Keratinocyte (primary cell): ENCODE data around the gene CTR9. TPM values are rescaled to one million over a fixed set of nuclear protein-coding genes. Genes with fewer than 3 reads are reported as not detected.

Experiments used
- DNase-seq: peaks from one replicate; pipeline ENCODE4 v3.0.0-alpha.2; 2011; ENCODE audit warnings: low read depth, missing footprints, low spot score
- FAIRE-seq: peaks from 2 replicates; lab custom pipeline; 2011; peaks lifted over from hg19 to GRCh38; lab: Jason Lieb, UNC
- H2AFZ ChIP-seq: 2 replicates; pipeline ENCODE4 v1.6.0; 2012; ENCODE audit warnings: low read length, control low read depth, inconsistent platforms; ENCODE audit not compliant: control insufficient read depth
- H3K27ac ChIP-seq: 2 replicates; pipeline ENCODE4 v1.5.1; 2011; ENCODE audit warnings: low read length; ENCODE audit not compliant: control insufficient read depth, insufficient read depth
- H3K27me3 ChIP-seq: 3 replicates; pipeline ENCODE4 v1.6.0; 2011; ENCODE audit warnings: low read length; ENCODE audit not compliant: control insufficient read depth, insufficient read depth; ENCODE audit errors: extremely low read depth
- H3K36me3 ChIP-seq, 2 experiments: 2 replicates in 1 of 2; 3 replicates in 1 of 2; pipeline ENCODE4 v1.5.1; 2011; ENCODE audit warnings: low read length in 2 of 2, mild to moderate bottlenecking in 1 of 2; ENCODE audit not compliant: control insufficient read depth in 2 of 2, insufficient read depth in 2 of 2; ENCODE audit errors: extremely low read depth in 1 of 2
- H3K4me1 ChIP-seq: 3 replicates; pipeline ENCODE4 v1.5.1; 2011; ENCODE audit warnings: low read length; ENCODE audit not compliant: control insufficient read depth, insufficient read depth; ENCODE audit errors: extremely low read depth
- H3K4me2 ChIP-seq: 3 replicates; pipeline ENCODE4 v1.6.0; 2011; ENCODE audit warnings: low read depth, low read length; ENCODE audit not compliant: control insufficient read depth, insufficient read depth; ENCODE audit errors: extremely low read depth
- H3K4me3 ChIP-seq, 3 experiments: fragments of 200-600 bp in 1 of 3; sonication (generic) in 1 of 3; 2 replicates in 2 of 3; 3 replicates in 1 of 3; pipeline ENCODE4 v1.5.1; 2011 to 2016; ENCODE audit warnings: low read length in 3 of 3, mild to moderate bottlenecking in 3 of 3, control low read depth in 2 of 3, inconsistent platforms in 1 of 3, low read depth in 1 of 3, mixed read lengths in 1 of 3, mixed run types in 1 of 3, moderate library complexity in 1 of 3; ENCODE audit not compliant: control insufficient read depth in 2 of 3, insufficient read depth in 2 of 3; ENCODE audit errors: extremely low read depth in 1 of 3
- H3K79me2 ChIP-seq: 2 replicates; pipeline ENCODE4 v1.6.0; 2012; ENCODE audit warnings: low read length; ENCODE audit not compliant: control insufficient read depth, insufficient read depth
- H3K9ac ChIP-seq: 3 replicates; pipeline ENCODE4 v1.6.0; 2011; ENCODE audit warnings: low read length; ENCODE audit not compliant: control insufficient read depth, insufficient read depth; ENCODE audit errors: extremely low read depth
- H3K9me1 ChIP-seq: 3 replicates; pipeline ENCODE4 v1.6.0; 2011; ENCODE audit warnings: low read length; ENCODE audit not compliant: control insufficient read depth, insufficient read depth; ENCODE audit errors: extremely low read depth
- H3K9me3 ChIP-seq: 2 replicates; pipeline ENCODE4 v1.5.1; 2012; ENCODE audit warnings: low read depth, low read length; ENCODE audit not compliant: control insufficient read depth
- H4K20me1 ChIP-seq: 3 replicates; pipeline ENCODE4 v1.6.0; 2011; ENCODE audit warnings: low read length; ENCODE audit not compliant: control insufficient read depth, insufficient read depth; ENCODE audit errors: extremely low read depth
- EZH2 ChIP-seq: IDR thresholded peaks from one replicate; pipeline ENCODE4 v1.6.1; 2012; ENCODE audit warnings: inconsistent platforms, mild to moderate bottlenecking, low read length, moderate library complexity
- dilution Hi-C: fragments of 300-500 bp; cut with MboI; formaldehyde crosslinking; loops from one replicate; pipeline ENCODE4 v1.7.0; 2020; ENCODE audit warnings: low sequenced_read_pairs; ENCODE audit not compliant: extremely low pct_ligation_motif_present
- polyA minus RNA-seq, 3 experiments: library from RNA; depleted of rRNA, polyadenylated mRNA; stranded (reverse); fragments of >200 nt; gene quantifications; 1 replicate in 1 of 3; 2 replicates in 1 of 3; 3 replicates in 1 of 3; pipeline ENCODE4 v1.2.3, GENCODE V29; 2011
- polyA plus RNA-seq, 5 experiments: library from polyadenylated mRNA; depleted of rRNA in 3 of 5; stranded (reverse) in 3 of 5; stranded (forward) in 1 of 5; unstranded in 1 of 5; fragments of >200 nt; gene quantifications; 1 replicate in 1 of 5; 2 replicates in 3 of 5; 3 replicates in 1 of 5; pipeline versions ENCODE4 v1.2.1 to v1.2.3, GENCODE V29; 2011 to 2012; ENCODE audit warnings: missing spikeins in 2 of 5, low read depth in 1 of 5, low replicate concordance in 1 of 5
- TF ChIP-seq, protein P1 (sequence below), 3 experiments: IDR thresholded peaks in 1 of 3; conservative IDR thresholded peaks in 1 of 3; optimal IDR thresholded peaks in 1 of 3; 2 replicates in 2 of 3; 3 replicates in 1 of 3; pipeline versions ENCODE3 to v1.5.1; 2011; ENCODE audit warnings: low read length in 3 of 3, mild to moderate bottlenecking in 3 of 3, moderate library complexity in 2 of 3, control low read depth in 1 of 3, inconsistent platforms in 1 of 3; ENCODE audit not compliant: insufficient read depth in 2 of 3; ENCODE audit errors: extremely low read depth in 1 of 3

The CTR9 gene
- 12.2 to 21.8 TPM (median 15.5 TPM) in 3 replicates for polyA plus RNA-seq
- polyA plus RNA-seq (2011; ENCODE audit: low read depth) = 49.4 TPM
- polyA plus RNA-seq (2011; cell fraction: cytosol; rRNA removed) = 10.9 and 15.5 TPM in 2 replicates
- 22.6 and 27.0 TPM in 2 replicates for polyA plus RNA-seq (2011; cell fraction: nucleus; rRNA removed)
- polyA plus RNA-seq (2012; ENCODE audit: low replicate concordance) = 20.8 and 24.0 TPM in 2 replicates
- polyA minus RNA-seq = 5.9 to 20.3 TPM (median 17.7 TPM) in 3 replicates
- 13.0 TPM for polyA minus RNA-seq (2011; cell fraction: cytosol; rRNA and poly(A)+ RNA removed)
- 12.7 and 36.9 TPM in 2 replicates for polyA minus RNA-seq (2011; cell fraction: nucleus; rRNA and poly(A)+ RNA removed)

DNA sequence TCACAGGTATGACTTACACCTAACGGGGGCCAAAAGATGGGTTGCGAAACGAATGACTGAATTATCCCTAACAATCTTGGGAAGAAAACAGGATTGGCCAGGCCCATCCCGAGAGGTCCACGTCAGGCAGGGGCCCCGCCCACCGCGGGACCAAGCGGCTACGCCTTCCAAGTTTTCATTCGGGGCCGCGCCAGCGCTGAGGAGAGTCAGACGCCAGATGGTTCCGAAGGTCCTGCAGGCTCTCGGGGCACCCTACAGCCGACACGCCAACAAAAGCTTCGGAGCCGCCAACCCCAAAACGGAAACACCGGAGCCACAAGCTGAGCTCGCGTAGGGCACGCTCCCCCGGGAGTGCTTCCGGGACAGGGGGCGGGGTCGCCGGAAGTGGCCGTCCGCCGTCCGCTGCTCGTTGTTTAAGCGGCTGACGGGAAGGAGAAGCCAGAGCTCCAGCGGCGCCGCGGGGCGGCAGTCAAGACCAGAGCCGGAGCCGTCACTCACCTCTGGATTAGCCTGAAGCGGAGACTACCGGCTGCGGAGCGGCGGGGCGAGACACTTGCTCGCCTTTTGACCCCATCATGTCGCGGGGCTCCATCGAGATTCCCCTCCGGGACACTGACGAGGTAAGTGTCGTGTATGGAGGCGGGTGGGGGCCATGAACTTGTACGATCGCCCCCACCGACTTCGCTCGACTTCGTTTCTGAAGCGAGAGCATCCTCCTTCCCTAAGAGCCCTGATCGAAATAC lies at the start of gene CTR9:
Gene CTR9 (plus strand): TSS at position 409 of the 743 bp plus-strand sequence. CDS start 167 bp downstream, at position 576.
- no peaks in the 10 kb centered on the region for H4K20me1 ChIP-seq
- no peak for TF ChIP-seq EZH2
- TF ChIP-seq, protein P1, sequence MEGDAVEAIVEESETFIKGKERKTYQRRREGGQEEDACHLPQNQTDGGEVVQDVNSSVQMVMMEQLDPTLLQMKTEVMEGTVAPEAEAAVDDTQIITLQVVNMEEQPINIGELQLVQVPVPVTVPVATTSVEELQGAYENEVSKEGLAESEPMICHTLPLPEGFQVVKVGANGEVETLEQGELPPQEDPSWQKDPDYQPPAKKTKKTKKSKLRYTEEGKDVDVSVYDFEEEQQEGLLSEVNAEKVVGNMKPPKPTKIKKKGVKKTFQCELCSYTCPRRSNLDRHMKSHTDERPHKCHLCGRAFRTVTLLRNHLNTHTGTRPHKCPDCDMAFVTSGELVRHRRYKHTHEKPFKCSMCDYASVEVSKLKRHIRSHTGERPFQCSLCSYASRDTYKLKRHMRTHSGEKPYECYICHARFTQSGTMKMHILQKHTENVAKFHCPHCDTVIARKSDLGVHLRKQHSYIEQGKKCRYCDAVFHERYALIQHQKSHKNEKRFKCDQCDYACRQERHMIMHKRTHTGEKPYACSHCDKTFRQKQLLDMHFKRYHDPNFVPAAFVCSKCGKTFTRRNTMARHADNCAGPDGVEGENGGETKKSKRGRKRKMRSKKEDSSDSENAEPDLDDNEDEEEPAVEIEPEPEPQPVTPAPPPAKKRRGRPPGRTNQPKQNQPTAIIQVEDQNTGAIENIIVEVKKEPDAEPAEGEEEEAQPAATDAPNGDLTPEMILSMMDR (optimal IDR thresholded peaks at IDR 0.05 in 1 of 3, IDR thresholded peaks at IDR 0.05 in 1 of 3, conservative IDR thresholded peaks at IDR 0.05 in 1 of 3; ENCODE audit: extremely low read depth in 1 of 3, insufficient read depth in 2 of 3, low read length in 3 of 3) = peak; percentile 15 to 50 (median 39)
- peak within 1 kb of the TSS; percentile 73 to 97 (median 93) for H3K4me3 ChIP-seq
- dilution Hi-C loops = no loop called here
- peaks cover 1 to 7% of the 10 kb centered on the region in 2 experiments for H3K36me3 ChIP-seq
- FAIRE-seq (peak; percentile 36), DNase-seq (peak; percentile 58)
- H3K9ac ChIP-seq = peak within 1 kb of the TSS; percentile 94
- H3K9me1 ChIP-seq = no peaks in the 10 kb centered on the region
- no peaks in the 10 kb centered on the region for H3K9me3 ChIP-seq
- H3K4me1 ChIP-seq = peaks cover 7% of the 10 kb centered on the region
- no peaks in the 10 kb centered on the region for H3K27me3 ChIP-seq
- peak within 1 kb of the TSS; percentile 90 for H3K4me2 ChIP-seq
- peaks cover 20% of the 10 kb centered on the region for H3K79me2 ChIP-seq
- H2AFZ ChIP-seq = peak within 1 kb of the TSS; percentile 96
- H3K27ac ChIP-seq = peak within 1 kb of the TSS; percentile 94

DNA sequence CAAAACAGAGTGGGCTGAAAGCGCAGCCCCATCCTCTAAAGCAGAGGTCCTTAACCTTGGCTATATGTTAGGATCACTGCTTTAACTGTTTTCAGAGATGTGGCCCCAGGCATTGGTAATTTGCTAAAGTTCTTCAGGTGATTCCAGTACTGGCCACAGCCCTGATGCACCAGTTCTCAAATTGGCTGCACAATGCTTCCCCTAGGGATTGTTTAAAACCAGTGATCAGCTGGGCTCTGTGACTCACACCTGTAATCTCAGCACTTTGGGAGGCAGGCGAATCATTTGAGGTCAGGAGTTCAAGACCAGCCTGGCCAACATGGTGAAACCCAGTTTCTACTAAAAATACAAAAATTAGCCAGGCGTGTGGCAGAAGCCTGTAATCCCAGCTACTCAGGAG lies 49.1 kb upstream of the CTR9 start:
- no peak for FAIRE-seq
- TF ChIP-seq, protein P1 (optimal IDR thresholded peaks at IDR 0.05 in 1 of 3, IDR thresholded peaks at IDR 0.05 in 1 of 3, conservative IDR thresholded peaks at IDR 0.05 in 1 of 3; ENCODE audit: extremely low read depth in 1 of 3, insufficient read depth in 2 of 3, low read length in 3 of 3) = no peak
- TF ChIP-seq EZH2 = no peak
- Histone ChIP-seq H3K36me3 (no peaks in the 10 kb centered on the region), H3K9ac (no peak overlapping the region), H3K4me3 (no peak overlapping the region), H3K27me3 (no peaks in the 10 kb centered on the region), H3K4me1 (no peaks in the 10 kb centered on the region), H4K20me1 (no peaks in the 10 kb centered on the region), H3K4me2 (no peak overlapping the region), H3K9me3 (no peaks in the 10 kb centered on the region), H3K79me2 (no peaks in the 10 kb centered on the region), H3K27ac (no peak overlapping the region), H2AFZ (no peak overlapping the region), H3K9me1 (no peaks in the 10 kb centered on the region)
- dilution Hi-C loops = no loop called here
- DNase-seq = no peak
